Activated CD4-positive, CD25-positive, alpha-beta regulatory T cell (primary cell): ENCODE measurements around the gene GJA1.
"Not testable (repeated sequence)": the region's sequence is repeated elsewhere in the genome, so short reads cannot be mapped to it uniquely, and the experiment has no call there.

Experiments
- DNase-seq, 4 experiments: peaks; one replicate each; lab custom pipeline; 2025; lab: John Stamatoyannopoulos, UW

The GJA1 gene

DNA sequence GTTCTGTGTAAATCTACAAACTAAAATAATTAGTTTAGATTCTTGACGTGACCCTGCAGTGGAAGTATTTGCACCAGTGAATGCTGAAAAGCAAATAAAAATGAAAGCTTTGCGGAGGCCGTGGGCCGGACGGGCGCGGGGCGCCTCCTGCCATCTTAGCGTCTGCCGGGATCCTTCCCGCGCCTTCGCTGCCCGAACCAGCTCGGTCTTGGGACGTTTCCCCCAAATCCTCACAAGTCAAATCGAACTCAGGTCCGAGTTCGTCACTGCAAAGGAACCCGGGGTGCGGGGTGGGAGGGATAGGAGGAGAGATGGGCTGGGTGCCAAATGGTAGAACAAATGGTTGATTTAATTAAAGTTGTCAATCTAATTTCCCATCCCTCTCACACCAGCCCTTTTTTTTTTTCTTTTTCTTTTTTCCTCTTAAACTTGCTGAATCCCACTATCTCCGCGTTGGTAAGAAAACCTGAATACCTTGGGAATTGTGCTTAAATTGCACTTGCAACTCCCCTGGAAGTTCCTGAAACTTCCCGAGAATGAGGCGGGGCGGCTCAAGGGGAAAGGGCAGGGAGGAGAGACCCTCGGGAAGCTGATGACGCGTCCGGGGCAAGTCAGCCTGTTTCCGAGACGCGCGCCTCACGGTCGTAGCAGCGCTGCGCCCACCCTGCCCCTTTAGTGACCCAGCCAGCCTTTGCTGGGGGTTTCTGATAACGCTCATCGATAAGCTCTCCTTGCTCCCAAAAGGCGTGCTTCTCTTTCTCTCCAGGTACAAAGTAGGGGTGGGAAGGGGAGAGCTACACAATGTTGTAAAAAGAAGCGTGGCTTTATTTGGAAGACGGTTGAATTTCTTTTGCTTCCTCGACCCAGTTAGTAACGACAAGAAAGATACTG, 1.8 kb downstream of the GJA1 start:
- no peak for DNase-seq

GRCh38 chr6:121437851-121438651, 2.6 kb downstream of the GJA1 start:
- DNase-seq: no peak

DNA sequence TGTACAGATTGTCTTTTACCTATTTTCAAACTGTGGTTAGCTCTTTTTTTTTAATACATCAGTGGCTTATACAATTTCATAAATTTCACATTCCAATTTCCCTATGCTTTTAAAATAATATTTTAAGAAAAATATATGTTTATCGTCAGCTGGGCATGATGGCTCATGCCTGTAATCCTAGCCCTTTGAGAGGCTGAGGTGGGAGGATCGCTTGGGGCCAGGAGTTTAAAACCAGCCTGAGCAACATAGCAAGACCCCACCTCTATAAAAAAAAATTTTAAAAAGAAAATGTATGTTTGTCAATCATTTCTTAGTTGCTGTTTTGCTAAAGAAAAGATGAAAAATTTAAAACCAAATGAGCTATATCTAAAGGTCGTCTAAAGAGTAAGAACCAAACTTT, 3.4 kb downstream of the GJA1 start:
- DNase-seq: no peak

DNA sequence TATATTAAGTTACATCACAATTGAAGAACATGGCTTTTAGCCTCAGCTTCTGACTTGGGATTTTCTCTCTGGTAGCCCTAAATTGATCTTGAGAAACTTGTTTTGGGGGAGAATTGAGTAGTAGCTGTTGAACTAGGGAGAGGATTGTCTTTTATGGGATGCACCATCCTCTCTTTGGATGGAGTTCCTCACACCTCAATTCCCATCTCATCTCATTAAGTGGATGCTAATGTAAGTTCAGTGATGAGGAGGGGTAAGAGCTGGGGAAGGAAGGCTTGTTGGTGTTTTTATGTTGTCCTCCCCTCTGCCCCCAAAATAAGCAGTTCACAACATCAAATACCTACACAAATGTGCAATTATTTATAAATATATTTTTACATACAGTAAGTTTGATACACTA, 4.0 kb downstream of the GJA1 start:
- no peak for DNase-seq

GRCh38 chr6:121439926-121440325, 4.5 kb downstream of the GJA1 start:
- no peak for DNase-seq

DNA sequence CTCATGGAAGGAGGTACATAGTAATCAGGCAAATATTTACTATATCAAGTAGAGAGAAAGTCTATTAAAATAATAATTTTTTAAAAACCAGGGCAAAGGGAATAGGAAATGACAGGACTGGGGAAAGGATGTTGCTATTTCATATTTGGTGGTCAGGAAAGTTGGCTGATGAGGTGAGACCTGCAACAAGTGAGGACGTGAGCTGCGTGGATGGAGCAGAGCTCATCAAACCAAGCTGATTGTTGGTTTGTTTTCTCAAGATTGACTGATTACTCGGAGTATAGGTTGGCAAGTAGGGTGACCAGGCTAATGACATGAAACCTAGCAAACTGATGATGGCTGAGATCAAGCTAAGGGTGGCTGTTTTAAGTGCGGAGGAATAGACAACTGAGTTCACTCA, 6.0 kb downstream of the GJA1 start:
- no peak for DNase-seq

GRCh38 chr6:121442576-121442975, 7.1 kb downstream of the GJA1 start:
- DNase-seq: no peak

GRCh38 chr6:121443971-121444541, 8.6 kb downstream of the GJA1 start:
- DNase-seq: no peak

GRCh38 chr6:121446705-121447104, 11.3 kb downstream of the GJA1 start:
- not testable (repeated sequence) for DNase-seq

- DNase-seq: not testable (repeated sequence)
These were observed 12.3 kb downstream of the GJA1 start for GRCh38 chr6:121447746-121448145.

DNA sequence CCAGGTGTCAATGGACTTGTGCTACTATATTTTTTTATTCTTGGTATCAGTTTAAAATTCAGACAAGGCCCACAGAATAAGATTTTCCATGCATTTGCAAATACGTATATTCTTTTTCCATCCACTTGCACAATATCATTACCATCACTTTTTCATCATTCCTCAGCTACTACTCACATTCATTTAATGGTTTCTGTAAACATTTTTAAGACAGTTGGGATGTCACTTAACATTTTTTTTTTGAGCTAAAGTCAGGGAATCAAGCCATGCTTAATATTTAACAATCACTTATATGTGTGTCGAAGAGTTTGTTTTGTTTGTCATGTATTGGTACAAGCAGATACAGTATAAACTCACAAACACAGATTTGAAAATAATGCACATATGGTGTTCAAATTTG, 13.1 kb downstream of the GJA1 start:
- not testable (repeated sequence) for DNase-seq

- no peak for DNase-seq
These were observed 13.9 kb downstream of the GJA1 start for GRCh38 chr6:121449331-121449730.

DNA sequence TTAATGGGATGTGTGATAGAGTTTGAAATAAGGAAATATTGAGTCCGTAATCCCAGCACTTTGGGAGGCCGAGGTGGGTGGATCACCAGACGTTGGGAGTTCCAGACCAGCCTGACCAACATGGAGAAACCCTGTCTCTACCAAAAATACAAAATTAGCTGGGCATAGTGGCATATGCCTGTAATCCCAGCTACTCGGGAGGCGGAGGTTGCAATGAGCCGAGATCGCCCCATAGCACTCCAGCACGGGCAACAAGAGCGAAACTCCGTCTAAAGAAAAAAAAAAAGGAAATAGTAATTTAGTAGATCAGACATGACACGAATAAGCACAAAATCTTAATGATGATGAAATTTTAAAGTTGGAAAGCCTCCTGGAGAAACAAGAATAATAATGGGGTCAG, 14.8 kb downstream of the GJA1 start:
- no peak for DNase-seq

DNA sequence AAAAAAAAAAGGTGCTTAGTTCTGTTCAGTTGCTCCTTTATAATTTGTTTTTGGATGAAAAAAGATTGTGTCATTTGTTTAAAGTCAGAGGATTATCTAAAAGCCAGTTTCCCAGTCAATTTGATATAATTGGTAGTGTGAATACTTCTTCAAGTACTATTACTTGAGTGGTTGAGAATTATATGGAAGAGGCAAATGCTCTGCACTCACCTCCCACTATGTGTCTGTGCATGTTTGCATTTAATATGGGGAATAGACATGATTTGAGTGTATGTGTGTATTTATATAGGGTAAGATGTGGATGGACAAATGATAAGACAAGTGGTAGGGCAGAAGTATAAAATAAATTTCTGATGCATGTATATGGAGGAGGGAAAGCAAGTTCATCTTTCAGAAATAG, 15.8 kb downstream of the GJA1 start:
- DNase-seq: no peak

GRCh38 chr6:121453191-121453590, 17.7 kb downstream of the GJA1 start:
- no peak for DNase-seq

- DNase-seq: no peak
These were observed 24.7 kb downstream of the GJA1 start for GRCh38 chr6:121460170-121460569.

GRCh38 chr6:121463087-121463486, 27.6 kb downstream of the GJA1 start:
- no peak for DNase-seq

DNA sequence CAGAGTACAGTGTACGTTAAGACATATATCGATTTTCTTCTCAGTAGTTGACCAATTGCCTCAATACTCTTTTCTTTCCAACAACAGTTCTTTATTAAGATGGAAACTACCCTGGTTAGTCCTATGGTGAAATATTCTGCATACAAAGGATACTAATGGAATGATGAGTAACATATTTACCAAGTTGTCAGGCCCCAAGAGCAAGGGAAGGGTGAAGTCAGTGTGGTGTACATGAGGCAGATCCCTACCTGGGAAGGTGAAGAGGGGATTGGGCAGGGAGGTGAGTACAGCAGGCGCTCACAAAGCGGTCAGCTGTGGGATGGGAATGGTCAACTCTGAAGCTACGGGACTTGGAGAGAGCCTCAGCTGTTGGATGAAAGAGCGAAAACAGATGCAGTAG, 29.7 kb downstream of the GJA1 start:
- DNase-seq: no peak

DNA sequence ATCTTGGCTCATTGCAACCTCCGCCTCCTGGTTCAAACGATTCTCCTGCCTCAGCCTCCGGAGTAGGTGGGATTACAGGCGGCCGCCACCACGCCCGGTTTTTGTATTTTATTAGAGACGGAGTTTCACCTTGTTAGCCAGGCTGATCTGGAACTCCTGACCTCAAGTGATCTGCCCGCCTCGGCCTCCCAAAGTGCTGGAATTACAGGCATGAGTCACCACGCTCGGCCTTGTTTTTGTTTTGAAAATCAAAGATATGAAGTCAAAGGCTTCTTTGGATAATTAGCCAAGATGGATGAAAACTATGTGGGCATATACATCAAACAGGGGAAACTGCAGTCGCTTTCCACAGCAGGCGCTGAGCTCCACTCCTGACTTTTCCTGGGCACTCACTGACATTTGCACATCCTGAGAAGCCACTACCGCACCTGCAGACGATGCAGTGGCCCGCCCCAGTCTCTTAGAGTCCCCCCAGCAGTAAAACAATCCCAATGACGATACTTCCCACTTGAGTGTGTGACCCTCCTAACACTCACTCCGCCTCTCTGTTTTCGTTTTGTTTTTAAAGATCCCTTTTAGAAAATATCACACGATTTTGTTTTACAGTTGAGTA, 44.1 kb downstream of the GJA1 start:
- DNase-seq: no peak

- no peak for DNase-seq
These were observed 44.8 kb downstream of the GJA1 start for GRCh38 chr6:121480099-121480713.

- no peak for DNase-seq
These were observed 46.7 kb downstream of the GJA1 start for GRCh38 chr6:121482004-121482693.
